Measurements from ENCODE around the gene MANSC1.

The MANSC1 gene

DNA sequence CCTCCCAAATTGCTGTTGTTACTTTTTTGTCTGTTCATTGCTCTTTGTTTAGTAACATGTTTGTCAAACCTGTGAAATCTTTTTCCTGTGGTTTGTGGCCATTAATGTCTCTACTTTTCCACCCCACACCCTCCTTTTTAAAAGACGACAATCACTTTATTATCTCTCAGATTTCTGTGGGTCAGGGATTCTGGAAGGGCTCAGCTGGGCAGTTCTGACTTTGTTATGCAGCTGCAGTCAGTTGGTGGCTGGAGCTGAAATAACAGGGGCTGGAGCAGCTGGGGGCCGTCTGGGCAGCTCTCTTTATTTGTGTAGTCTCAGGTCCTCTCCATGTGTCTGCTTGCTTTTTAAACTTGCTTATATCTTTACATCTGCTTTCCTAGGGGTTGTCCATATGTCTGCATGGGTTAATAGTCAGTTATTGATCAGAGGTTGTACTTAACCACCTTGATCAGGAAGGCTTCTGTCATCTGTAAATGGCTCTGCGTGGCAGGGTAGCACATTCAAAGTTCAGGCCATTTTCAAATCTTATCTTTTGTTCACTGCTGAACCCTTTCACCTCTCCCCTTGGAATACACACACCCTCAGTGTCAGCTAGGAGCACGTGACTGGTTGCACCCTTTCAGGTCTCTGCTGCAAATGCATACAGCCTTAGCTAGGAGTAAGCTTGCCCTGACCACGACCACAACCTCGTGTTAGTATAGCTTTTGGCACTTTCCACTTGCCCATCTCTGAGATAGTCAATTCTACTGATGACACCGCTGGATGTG is 34.7 kb upstream of the MANSC1 start:
- H3K27ac ChIP-seq: peak overlapping the region in 8 of 11 experiments; percentile 5 to 47 (median 34); a peak in 10 of 22 replicates
- TF ChIP-seq Cebpa-rat (IDR thresholded peaks at IDR 0.05): no peak
- peaks cover 0 to 17% (median 6%) of the 10 kb centered on the region in 11 experiments; a peak in 14 of 22 replicates for H3K9me3 ChIP-seq (replicated peaks in 1 of 11)
- H3K4me1 ChIP-seq: peaks cover 14 to 31% (median 25%) of the 10 kb centered on the region in 10 experiments
- H4K20me1 ChIP-seq: no peaks in the 10 kb centered on the region
- no peaks in the 10 kb centered on the region for H3K27me3 ChIP-seq
- no peak overlapping the region for H3K4me3 ChIP-seq
- peak overlapping the region; percentile 22 to 77 (median 63); a peak in 21 of 22 replicates for H3K4me2 ChIP-seq
- peak overlapping the region in 6 of 11 experiments; percentile 2 to 62 (median 43); a peak in 9 of 22 replicates for H3K9ac ChIP-seq
- peaks cover 0 to 22% (median 6%) of the 10 kb centered on the region in 11 experiments; a peak in 6 of 22 replicates for H3K36me3 ChIP-seq

- TF ChIP-seq Cebpa-rat (IDR thresholded peaks at IDR 0.05): no peak
- H3K27me3 ChIP-seq: no peaks in the 10 kb centered on the region
- H3K27ac ChIP-seq: no peak overlapping the region
- no peaks in the 10 kb centered on the region for H4K20me1 ChIP-seq
- peaks cover 0 to 13% (median 6%) of the 10 kb centered on the region in 11 experiments; a peak in 6 of 22 replicates for H3K36me3 ChIP-seq
- H3K4me3 ChIP-seq: no peak overlapping the region
- H3K9ac ChIP-seq: no peak overlapping the region
- no peak overlapping the region for H3K4me2 ChIP-seq
- H3K9me3 ChIP-seq (replicated peaks in 1 of 11): peaks cover 0 to 17% (median 6%) of the 10 kb centered on the region in 11 experiments; a peak in 14 of 22 replicates
- H3K4me1 ChIP-seq: peaks cover 18 to 39% (median 33%) of the 10 kb centered on the region in 10 experiments
Observed at GRCh38 chr12:12381982-12382381, 31.9 kb upstream of the MANSC1 start.

- H3K9me3 ChIP-seq (replicated peaks in 1 of 11): peaks cover 0 to 17% (median 6%) of the 10 kb centered on the region in 11 experiments; a peak in 14 of 22 replicates
- peaks cover 18 to 39% (median 33%) of the 10 kb centered on the region in 10 experiments for H3K4me1 ChIP-seq
- H3K27me3 ChIP-seq: no peaks in the 10 kb centered on the region
- no peak overlapping the region for H3K4me2 ChIP-seq
- no peak overlapping the region for H3K27ac ChIP-seq
- peaks cover 0 to 13% (median 6%) of the 10 kb centered on the region in 11 experiments; a peak in 6 of 22 replicates for H3K36me3 ChIP-seq
- H3K4me3 ChIP-seq: no peak overlapping the region
- H3K9ac ChIP-seq: no peak overlapping the region
- TF ChIP-seq Cebpa-rat (IDR thresholded peaks at IDR 0.05): no peak
- H4K20me1 ChIP-seq: no peaks in the 10 kb centered on the region
Observed at GRCh38 chr12:12380949-12381593, 31.0 kb upstream of the MANSC1 start.

GRCh38 chr12:12379831-12380730 is 30.0 kb upstream of the MANSC1 start:
- H3K4me2 ChIP-seq: peak overlapping the region; percentile 11 to 58 (median 38)

DNA sequence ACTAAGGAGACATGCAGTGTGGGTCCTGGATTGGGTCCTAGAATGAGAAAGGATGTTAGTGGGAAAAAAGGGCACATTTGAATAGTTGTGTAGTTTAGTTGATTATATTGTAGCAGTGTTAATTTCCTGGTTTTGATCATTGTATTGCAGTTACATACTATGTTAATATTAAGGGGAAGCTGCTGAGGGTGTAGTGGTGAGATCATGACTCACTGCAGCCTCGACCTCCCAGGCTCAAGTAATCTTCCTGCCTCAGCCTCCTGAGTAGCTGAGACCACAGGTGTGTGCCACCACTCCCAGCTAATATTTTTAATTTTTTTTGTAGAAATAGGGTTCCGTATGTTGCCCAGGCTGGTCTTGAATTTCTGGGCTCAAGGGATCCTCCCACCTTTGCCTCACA is 28.6 kb upstream of the MANSC1 start:
- Histone ChIP-seq H4K20me1 (no peaks in the 10 kb centered on the region), H3K4me3 (no peak overlapping the region), H3K4me1 (peaks cover 7 to 25% (median 13%) of the 10 kb centered on the region in 10 experiments), H3K9ac (no peak overlapping the region), H3K27me3 (no peaks in the 10 kb centered on the region), H3K27ac (no peak overlapping the region), H3K36me3 (peaks cover 0 to 10% (median 6%) of the 10 kb centered on the region in 11 experiments; a peak in 5 of 22 replicates), H3K4me2 (0 out of 22 replicates have a peak overlapping the region, but pooled peaks of 2 of the 11 experiments have one; percentile 28 to 35), H3K9me3 (replicated peaks in 1 of 11) (peaks cover 0 to 11% (median 6%) of the 10 kb centered on the region in 11 experiments; a peak in 13 of 22 replicates)
- TF ChIP-seq Cebpa-rat (IDR thresholded peaks at IDR 0.05): no peak

More at GRCh38 chr12:12379831-12380730, 30.0 kb upstream of the MANSC1 start:
- H3K9ac ChIP-seq: 0 out of 22 replicates have a peak overlapping the region, but pooled peaks of 1 of the 11 experiments have one; percentile 2
- peaks cover 16 to 36% (median 25%) of the 10 kb centered on the region in 10 experiments for H3K4me1 ChIP-seq
- H3K27me3 ChIP-seq: no peaks in the 10 kb centered on the region
- H3K9me3 ChIP-seq (replicated peaks in 1 of 11): peaks cover 0 to 17% (median 6%) of the 10 kb centered on the region in 11 experiments; a peak in 14 of 22 replicates
- H3K4me3 ChIP-seq: no peak overlapping the region
- peak overlapping the region in 9 of 11 experiments; percentile 6 to 59 (median 28); a peak in 10 of 22 replicates for H3K27ac ChIP-seq
- no peaks in the 10 kb centered on the region for H4K20me1 ChIP-seq
- no peak for TF ChIP-seq Cebpa-rat (IDR thresholded peaks at IDR 0.05)
- peaks cover 0 to 13% (median 6%) of the 10 kb centered on the region in 11 experiments; a peak in 5 of 22 replicates for H3K36me3 ChIP-seq

GRCh38 chr12:12376646-12377448 is 26.8 kb upstream of the MANSC1 start:
- H3K4me3 ChIP-seq: no peak overlapping the region
- peaks cover 7 to 34% (median 13%) of the 10 kb centered on the region in 10 experiments for H3K4me1 ChIP-seq
- H3K9ac ChIP-seq: no peak overlapping the region; a peak in 1 of 22 replicates
- no peak overlapping the region for H3K4me2 ChIP-seq
- H3K27me3 ChIP-seq: no peaks in the 10 kb centered on the region
- no peaks in the 10 kb centered on the region; a peak in 1 of 22 replicates for H3K36me3 ChIP-seq
- no peak for TF ChIP-seq Cebpa-rat (IDR thresholded peaks at IDR 0.05)
- H3K9me3 ChIP-seq (replicated peaks in 1 of 11): peaks cover 0 to under 1% (median 0%) of the 10 kb centered on the region in 11 experiments; a peak in 2 of 22 replicates
- no peaks in the 10 kb centered on the region for H4K20me1 ChIP-seq
- H3K27ac ChIP-seq: no peak overlapping the region

GRCh38 chr12:12372946-12373722 is 23.1 kb upstream of the MANSC1 start:
- Histone ChIP-seq H3K4me3 (no peak overlapping the region), H3K27ac (no peak overlapping the region), H3K9ac (no peak overlapping the region), H4K20me1 (no peaks in the 10 kb centered on the region), H3K4me2 (peak overlapping the region in 2 of 11 experiments; percentile 12 to 24; a peak in 3 of 22 replicates), H3K9me3 (replicated peaks in 1 of 11) (no peaks in the 10 kb centered on the region), H3K36me3 (peaks cover 0 to 12% (median 0%) of the 10 kb centered on the region in 11 experiments; a peak in 2 of 22 replicates), H3K27me3 (no peaks in the 10 kb centered on the region), H3K4me1 (peaks cover 0 to 9% (median 0%) of the 10 kb centered on the region in 10 experiments; a peak in 4 of 20 replicates)
- no peak for TF ChIP-seq Cebpa-rat (IDR thresholded peaks at IDR 0.05)
